Placental pericyte (primary cell): ENCODE data around the gene EHMT2. TPM values are rescaled to one million over a fixed set of nuclear protein-coding genes. Genes with fewer than 3 reads are reported as not detected.

Source experiments
- small RNA-seq: library from RNA; depleted of rRNA; stranded (forward); fragments of <200 nt; gene quantifications from one replicate; pipeline ENCODE3, GENCODE V24; 2012; ENCODE audit warnings: low replicate concordance
- total RNA-seq: library from RNA; depleted of rRNA; stranded (reverse); fragments of >200 nt; gene quantifications from 2 replicates; pipeline ENCODE4 v1.2.3, GENCODE V29; 2012

EHMT2 gene
- total RNA-seq, result 35.0 and 51.1 TPM in 2 replicates

GRCh38 chr6:31897612-31898382 is at the start of gene EHMT2:
TSS of gene EHMT2 (minus strand) at chr6:31897698. CDS start at chr6:31897677, 21 bp downstream.

DNA sequence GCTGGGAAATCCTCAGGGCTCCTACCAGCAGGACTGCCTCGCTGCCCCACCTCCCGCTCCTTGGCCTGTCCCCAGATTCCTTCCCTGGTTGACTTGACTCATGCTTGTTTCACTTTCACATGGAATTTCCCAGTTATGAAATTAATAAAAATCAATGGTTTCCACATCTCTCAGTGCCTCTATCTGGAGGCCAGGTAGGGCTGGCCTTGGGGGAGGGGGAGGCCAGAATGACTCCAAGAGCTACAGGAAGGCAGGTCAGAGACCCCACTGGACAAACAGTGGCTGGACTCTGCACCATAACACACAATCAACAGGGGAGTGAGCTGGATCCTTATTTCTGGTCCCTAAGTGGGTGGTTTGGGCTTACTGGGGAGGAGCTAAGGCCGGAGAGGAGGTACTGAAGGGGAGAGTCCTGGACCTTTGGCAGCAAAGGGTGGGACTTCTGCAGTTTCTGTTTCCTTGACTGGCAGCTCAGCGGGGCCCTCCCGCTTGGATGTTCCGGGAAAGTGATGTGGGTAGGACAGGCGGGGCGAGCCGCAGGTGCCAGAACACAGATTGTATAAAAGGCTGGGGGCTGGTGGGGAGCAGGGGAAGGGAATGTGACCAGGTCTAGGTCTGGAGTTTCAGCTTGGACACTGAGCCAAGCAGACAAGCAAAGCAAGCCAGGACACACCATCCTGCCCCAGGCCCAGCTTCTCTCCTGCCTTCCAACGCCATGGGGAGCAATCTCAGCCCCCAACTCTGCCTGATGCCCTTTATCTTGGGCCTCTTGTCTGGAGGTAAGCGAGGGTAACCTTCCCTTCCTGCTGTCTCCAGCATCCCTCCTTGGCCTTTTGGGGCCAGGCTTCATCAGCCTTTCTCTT is 48.2 kb upstream of the EHMT2 start, which contains the start of gene CFB:
Gene CFB (plus strand): TSS at position 589 of the 863 bp plus-strand sequence. CDS start 127 bp downstream, at position 716.

DNA sequence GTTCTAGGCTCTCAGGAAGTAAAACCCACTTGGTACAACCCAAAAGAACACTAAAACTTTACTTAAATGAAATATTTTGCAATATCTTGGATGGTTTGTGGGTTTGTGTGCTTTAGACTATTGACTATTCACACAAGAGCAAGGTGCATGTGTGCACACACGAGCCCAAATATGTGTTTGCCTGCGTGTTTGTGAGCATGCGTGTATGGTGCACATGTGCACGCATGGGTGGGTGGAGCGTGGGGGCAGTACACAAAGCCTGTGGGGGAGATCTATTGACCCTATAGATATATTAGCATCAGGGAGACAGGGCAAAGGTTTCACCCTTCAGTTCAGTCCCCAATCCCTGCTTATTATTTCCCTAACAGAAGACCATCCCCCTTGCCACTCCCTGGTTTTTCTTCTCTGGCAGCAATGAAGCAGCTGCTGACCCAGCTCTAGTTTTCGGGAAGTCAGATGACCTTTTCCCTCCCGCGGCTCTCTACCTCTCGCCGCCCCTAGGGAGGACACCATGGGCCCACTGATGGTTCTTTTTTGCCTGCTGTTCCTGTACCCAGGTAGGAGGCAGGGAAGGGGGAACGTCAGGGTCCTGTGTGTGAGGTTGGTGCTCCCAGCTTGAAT is 29.9 kb upstream of the EHMT2 start, which contains the start of gene C2:
Gene C2 (plus strand): TSS at position 476 of the 621 bp plus-strand sequence. CDS start 36 bp downstream, at position 512.

DNA sequence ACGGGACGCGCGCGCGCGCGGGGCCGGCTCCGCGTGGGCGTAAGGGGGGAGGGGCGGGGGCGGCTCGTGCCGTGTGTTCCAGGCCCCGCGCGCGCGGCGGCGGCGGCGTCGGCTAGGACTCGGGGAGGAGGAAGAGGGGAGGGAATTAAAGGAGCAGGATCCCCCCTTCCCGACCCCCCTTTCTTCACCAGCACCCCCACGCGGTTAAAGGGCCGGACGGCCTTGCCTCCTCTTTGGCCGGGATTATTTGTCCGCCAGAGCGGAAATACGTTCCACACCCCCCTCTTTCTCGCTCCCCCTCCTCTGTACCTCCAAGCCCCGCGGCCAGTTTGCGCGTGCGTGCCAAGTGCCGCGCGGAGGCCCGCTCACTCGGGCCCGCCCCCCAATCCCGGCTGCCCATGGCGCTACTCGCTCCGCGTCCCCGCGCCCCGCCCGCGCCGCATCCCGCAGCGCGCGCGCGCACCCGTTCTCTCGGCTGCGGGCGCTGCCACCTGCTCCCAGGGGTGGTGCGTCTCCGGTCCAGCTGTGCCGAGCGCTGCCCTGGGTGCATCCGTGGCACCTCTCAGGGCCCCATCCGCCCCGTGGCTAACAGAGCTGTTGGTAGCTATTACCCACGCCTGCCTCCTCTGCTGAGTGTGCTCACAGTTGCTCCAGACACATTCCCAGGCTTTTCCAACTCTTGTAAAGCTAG is 4.6 kb upstream of the EHMT2 start, which contains the start of gene ZBTB12:
Gene ZBTB12 (minus strand): TSS at position 134 of the 691 bp plus-strand sequence. CDS start 781 bp downstream, outside the sequence.

GRCh38 chr6:31878726-31879125 is 18.8 kb downstream of the EHMT2 start, which contains the start of gene SLC44A4:
TSS of gene SLC44A4 (minus strand) at chr6:31878997. CDS start at chr6:31878980, 17 bp downstream.

DNA sequence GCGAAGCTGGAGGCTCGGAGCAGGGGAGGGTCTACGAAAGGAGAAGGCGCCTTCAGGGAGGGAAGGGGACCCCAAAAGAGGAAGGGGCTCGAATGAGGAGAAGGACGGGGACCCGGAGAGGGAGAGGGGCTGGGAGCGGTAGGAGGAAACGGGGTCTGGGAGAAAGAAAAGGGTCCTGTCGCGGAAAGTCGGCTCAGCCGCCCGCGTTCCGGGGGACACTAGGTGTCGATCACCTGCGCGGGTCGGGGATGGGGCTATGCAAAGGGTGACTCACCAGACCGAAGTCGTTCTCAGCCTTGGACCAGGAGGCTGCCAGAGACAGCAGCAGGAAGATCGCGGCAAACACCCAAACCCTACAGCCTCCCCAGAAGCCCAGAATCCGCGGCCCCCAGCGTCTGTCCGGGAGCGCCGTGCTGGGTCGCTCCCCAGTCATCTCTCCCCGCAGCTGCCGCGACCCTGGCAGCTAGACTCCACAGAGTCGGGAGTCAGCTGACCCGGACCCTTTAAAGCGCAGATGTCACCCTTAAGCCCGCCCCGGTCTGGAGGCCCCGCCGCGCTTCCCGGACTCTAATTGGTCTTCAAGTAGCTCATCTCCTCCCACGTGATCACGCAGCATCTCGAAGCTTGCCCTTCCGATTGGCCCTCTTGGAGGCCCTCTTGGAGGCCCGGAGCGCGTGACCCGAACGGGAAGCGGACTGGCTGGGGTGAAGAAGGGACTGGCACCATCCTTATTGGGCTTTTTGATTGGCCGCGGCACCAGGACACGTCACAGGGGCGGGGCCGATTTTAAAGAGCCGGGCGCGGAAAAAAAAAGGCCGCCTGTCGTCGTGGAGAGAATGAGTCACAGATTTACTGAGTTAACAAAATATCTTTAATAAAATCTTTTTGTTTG is 34.9 kb downstream of the EHMT2 start, which contains the start of gene NEU1:
Gene NEU1 (minus strand): TSS at position 478 of the 892 bp plus-strand sequence. CDS start 45 bp downstream, at position 433.

Small RNA genes within 50 kb of the gene (small RNA-seq; reads per million reads assigned to genes)
- gene AL645922.1 (not detected), gene SNORD48 (35.7 reads per million, percentile 97 among the genes with 10 or more reads in this experiment), gene SNORD52 (not detected)

Other genes with a start within 250 kb of the EHMT2 start
- gene BAG6, start 245.0 kb downstream of the EHMT2 start, total RNA-seq, result 185 and 217 TPM in 2 replicates
- gene APOM, start 241.8 kb downstream of the EHMT2 start, total RNA-seq, result 0.72 and 3.3 TPM in 2 replicates
- gene C6orf47, start 236.9 kb downstream of the EHMT2 start, total RNA-seq, result 17.1 and 25.5 TPM in 2 replicates
- 20.0 and 22.8 TPM in 2 replicates for gene GPANK1, start 232.7 kb downstream of the EHMT2 start, total RNA-seq
- 198 and 356 TPM in 2 replicates for gene CSNK2B, start 231.6 kb downstream of the EHMT2 start, total RNA-seq
- 5.2 and 8.3 TPM in 2 replicates for gene LY6G5B, start 227.7 kb downstream of the EHMT2 start, total RNA-seq
- gene LY6G5C, start 216.6 kb downstream of the EHMT2 start, total RNA-seq, result 0.66 and 2.7 TPM in 2 replicates
- 48.6 and 51.0 TPM in 2 replicates for gene ABHD16A, start 194.4 kb downstream of the EHMT2 start, total RNA-seq
- not detected in 2 replicates for gene LY6G6F, start 190.8 kb downstream of the EHMT2 start, total RNA-seq
- gene LY6G6D, start 182.3 kb downstream of the EHMT2 start, total RNA-seq, result not detected in 2 replicates
- not detected in 2 replicates for gene LY6G6C, start 176.0 kb downstream of the EHMT2 start, total RNA-seq
- gene MPIG6B, start 174.3 kb downstream of the EHMT2 start, total RNA-seq, result not detected in 2 replicates
- gene DDAH2, start 168.4 kb downstream of the EHMT2 start, total RNA-seq, result 36.5 and 45.7 TPM in 2 replicates
- 585 and 1,126 TPM in 2 replicates for gene CLIC1, start 161.2 kb downstream of the EHMT2 start, total RNA-seq
- 7.0 and 26.8 TPM in 2 replicates for gene MSH5, start 157.7 kb downstream of the EHMT2 start, total RNA-seq
- 0.44 and 1.1 TPM in 2 replicates for gene SAPCD1, start 135.0 kb downstream of the EHMT2 start, total RNA-seq
- 0.14 and 0.44 TPM in 2 replicates for gene VWA7, start 120.4 kb downstream of the EHMT2 start, total RNA-seq
- 51.6 and 105 TPM in 2 replicates for gene VARS1, start 101.9 kb downstream of the EHMT2 start, total RNA-seq
- 19.9 and 54.0 TPM in 2 replicates for gene LSM2, start 90.7 kb downstream of the EHMT2 start, total RNA-seq
- gene HSPA1L, start 82.4 kb downstream of the EHMT2 start, total RNA-seq, result 0.72 and 0.88 TPM in 2 replicates
- 81.4 and 101 TPM in 2 replicates for gene HSPA1A, start 82.2 kb downstream of the EHMT2 start, total RNA-seq
- gene HSPA1B, start 70.0 kb downstream of the EHMT2 start, total RNA-seq, result 78.3 and 86.0 TPM in 2 replicates
- gene NEU1, start 34.9 kb downstream of the EHMT2 start, total RNA-seq, result 84.3 and 201 TPM in 2 replicates
- gene SLC44A4, start 18.7 kb downstream of the EHMT2 start, total RNA-seq, result under 0.01 TPM in 1 of 2 replicates, not detected in the other
- gene ZBTB12, start 4.4 kb upstream of the EHMT2 start, total RNA-seq, result 1.4 and 2.8 TPM in 2 replicates
- 0.29 and 14.2 TPM in 2 replicates for gene C2, start 30.0 kb upstream of the EHMT2 start, total RNA-seq
- 2.3 and 62.8 TPM in 2 replicates for gene CFB, start 48.4 kb upstream of the EHMT2 start, total RNA-seq
- gene NELFE, start 61.3 kb upstream of the EHMT2 start, total RNA-seq, result 125 and 137 TPM in 2 replicates
- gene SKIC2, start 61.5 kb upstream of the EHMT2 start, total RNA-seq, result 51.0 and 70.0 TPM in 2 replicates
- gene DXO, start 74.4 kb upstream of the EHMT2 start, total RNA-seq, result 17.3 and 31.7 TPM in 2 replicates
- 1.7 and 10.3 TPM in 2 replicates for gene C4A, start 84.4 kb upstream of the EHMT2 start, total RNA-seq
- gene C4B, start 117.1 kb upstream of the EHMT2 start, total RNA-seq, result 1.4 and 6.3 TPM in 2 replicates
- not detected in 2 replicates for gene CYP21A2, start 140.7 kb upstream of the EHMT2 start, total RNA-seq
- 3.0 and 81.8 TPM in 2 replicates for gene TNXB, start 211.6 kb upstream of the EHMT2 start, total RNA-seq
- 28.8 and 39.2 TPM in 2 replicates for gene ATF6B, start 230.5 kb upstream of the EHMT2 start, total RNA-seq
- gene FKBPL, start 232.6 kb upstream of the EHMT2 start, total RNA-seq, result 5.9 and 6.4 TPM in 2 replicates